Fibroblast of pulmonary artery (primary cell): ENCODE results near the gene LRRC32.

Source experiments
- DNase-seq: peaks from one replicate; pipeline ENCODE4 v3.0.0-alpha.2; 2010; ENCODE audit warnings: low read depth
- H3K4me3 ChIP-seq: replicated peaks from 2 replicates; pipeline ENCODE4 v1.5.1; 2011; ENCODE audit warnings: low read depth, mild to moderate bottlenecking, control low read depth, low read length, moderate library complexity
- TF ChIP-seq, protein P1 (sequence below): IDR thresholded peaks from 2 replicates; pipeline ENCODE4 v1.5.1; 2011; ENCODE audit warnings: mild to moderate bottlenecking, control low read depth, low read length, inconsistent platforms; ENCODE audit errors: missing control alignments

The LRRC32 gene

GRCh38 chr11:76630600-76631281 lies 39.8 kb downstream of the LRRC32 start:
- no peak for DNase-seq
- H3K4me3 ChIP-seq = no peak overlapping the region
- TF ChIP-seq, protein P1, sequence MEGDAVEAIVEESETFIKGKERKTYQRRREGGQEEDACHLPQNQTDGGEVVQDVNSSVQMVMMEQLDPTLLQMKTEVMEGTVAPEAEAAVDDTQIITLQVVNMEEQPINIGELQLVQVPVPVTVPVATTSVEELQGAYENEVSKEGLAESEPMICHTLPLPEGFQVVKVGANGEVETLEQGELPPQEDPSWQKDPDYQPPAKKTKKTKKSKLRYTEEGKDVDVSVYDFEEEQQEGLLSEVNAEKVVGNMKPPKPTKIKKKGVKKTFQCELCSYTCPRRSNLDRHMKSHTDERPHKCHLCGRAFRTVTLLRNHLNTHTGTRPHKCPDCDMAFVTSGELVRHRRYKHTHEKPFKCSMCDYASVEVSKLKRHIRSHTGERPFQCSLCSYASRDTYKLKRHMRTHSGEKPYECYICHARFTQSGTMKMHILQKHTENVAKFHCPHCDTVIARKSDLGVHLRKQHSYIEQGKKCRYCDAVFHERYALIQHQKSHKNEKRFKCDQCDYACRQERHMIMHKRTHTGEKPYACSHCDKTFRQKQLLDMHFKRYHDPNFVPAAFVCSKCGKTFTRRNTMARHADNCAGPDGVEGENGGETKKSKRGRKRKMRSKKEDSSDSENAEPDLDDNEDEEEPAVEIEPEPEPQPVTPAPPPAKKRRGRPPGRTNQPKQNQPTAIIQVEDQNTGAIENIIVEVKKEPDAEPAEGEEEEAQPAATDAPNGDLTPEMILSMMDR = no peak

DNA sequence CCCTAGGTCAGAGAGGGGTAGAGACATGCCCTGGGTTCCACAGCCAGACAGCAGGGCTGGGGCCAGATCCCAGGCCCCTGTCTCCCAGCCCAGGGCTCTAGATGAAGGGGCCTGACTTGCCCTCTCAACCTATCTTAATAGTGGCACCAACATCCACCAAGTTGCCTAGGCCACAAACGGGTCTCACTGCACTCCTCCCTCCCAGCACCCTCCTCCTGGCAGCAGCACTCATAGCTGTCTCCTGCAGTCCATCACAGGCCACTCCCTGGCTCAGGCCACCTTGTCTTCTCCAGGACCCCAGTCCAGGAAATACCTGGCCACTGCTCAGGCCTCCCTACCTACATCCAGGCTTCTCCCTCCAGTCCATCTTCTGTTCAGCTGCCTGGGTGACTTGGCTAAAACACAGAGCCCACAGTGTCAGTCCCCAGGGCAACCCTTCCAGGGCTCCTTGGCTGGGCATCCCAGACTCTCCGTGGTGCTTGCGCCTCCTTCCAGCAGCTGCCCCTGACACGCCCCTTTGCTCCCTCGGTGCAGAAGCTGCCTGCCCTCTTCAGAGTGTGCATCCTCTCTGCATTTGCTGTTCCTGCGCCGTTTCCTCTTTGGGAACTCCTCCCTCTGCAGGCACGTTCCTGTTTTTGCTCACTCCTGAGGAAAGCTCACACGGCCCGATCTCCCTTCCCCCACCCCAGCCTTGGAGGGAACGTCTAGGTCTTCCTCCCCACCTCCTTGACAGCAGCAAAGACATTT lies 40.5 kb downstream of the LRRC32 start:
- TF ChIP-seq, protein P1 = no peak
- no peak overlapping the region for H3K4me3 ChIP-seq
- DNase-seq = peak; percentile 74

GRCh38 chr11:76629116-76629852 lies 41.3 kb downstream of the LRRC32 start:
- peak; percentile 97 for DNase-seq
- no peak overlapping the region for H3K4me3 ChIP-seq
- TF ChIP-seq, protein P1 = no peak

DNA sequence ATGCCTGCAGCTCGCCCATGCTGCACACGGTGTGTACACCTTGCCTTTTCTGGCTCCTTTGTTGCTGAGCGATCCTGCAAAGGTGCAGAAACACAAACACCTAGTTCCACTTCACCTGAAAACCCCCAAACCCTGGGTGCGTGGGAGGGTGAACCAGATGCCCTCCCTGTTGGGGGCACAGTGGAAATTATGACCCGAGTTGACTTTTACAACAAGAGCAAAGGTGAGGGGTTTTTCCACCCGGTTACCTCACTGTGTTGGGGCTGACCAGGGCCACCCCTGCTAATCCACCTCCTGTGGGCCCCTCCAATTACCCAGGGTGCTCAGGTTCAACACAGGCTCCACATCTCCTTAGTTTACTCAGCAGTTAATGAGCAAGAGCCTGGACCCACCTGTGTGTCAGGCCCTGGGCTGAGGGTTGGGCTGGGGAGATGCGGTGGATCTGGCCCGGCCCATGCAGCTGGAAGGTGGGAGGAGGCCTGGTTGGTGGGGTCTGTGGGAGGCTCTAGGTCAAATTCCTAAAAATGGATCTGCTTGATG lies 42.1 kb downstream of the LRRC32 start:
- H3K4me3 ChIP-seq = no peak overlapping the region
- TF ChIP-seq, protein P1 = no peak
- no peak for DNase-seq

DNA sequence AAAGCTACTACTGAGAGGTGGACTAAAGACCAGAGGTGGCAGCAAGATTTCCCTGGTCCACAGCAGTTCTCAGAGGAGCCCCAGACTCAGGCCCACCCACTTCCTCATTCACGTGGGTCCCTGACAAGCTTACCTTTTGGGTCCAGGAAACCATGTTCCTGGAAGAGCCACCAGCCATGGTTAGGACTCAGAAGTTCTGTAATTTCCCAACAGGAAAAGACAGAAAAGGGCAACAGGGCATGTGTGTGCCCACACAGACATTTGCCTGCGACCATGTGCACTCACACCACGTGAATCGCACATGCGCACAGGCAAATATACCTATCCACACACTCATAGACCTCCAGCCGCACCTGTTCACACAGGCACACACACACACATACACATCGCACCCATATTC lies 42.9 kb downstream of the LRRC32 start:
- H3K4me3 ChIP-seq = no peak overlapping the region
- no peak for DNase-seq

GRCh38 chr11:76626921-76627401 lies 43.6 kb downstream of the LRRC32 start:
- TF ChIP-seq, protein P1 = no peak
- no peak for DNase-seq
- no peak overlapping the region for H3K4me3 ChIP-seq

More for the DNA sequence above, 42.9 kb downstream of the LRRC32 start:
- TF ChIP-seq, protein P1 = no peak
